BLaER1 treated with 17β-estradiol and CSF1 and Interleukin-3, amounts not matched to agents 10 nM and 100 nM (cell line): Measurements from ENCODE around the gene GOLT1A.

ENCODE experiments used
- H3K27ac ChIP-seq, 11 experiments: shearing (Covaris generic); formaldehyde crosslinking; 2 replicates each; pipeline ENCODE4 v1.8.1; 2022
- H3K27me3 ChIP-seq, 11 experiments: shearing (Covaris generic); formaldehyde crosslinking; 2 replicates each; pipeline ENCODE4 v1.8.1; 2022
- H3K36me3 ChIP-seq, 11 experiments: shearing (Covaris generic); formaldehyde crosslinking; 2 replicates each; pipeline ENCODE4 v1.8.1; 2022
- H3K4me1 ChIP-seq, 10 experiments: shearing (Covaris generic); formaldehyde crosslinking; 2 replicates each; pipeline ENCODE4 v1.8.1; 2022
- H3K4me2 ChIP-seq, 11 experiments: shearing (Covaris generic); formaldehyde crosslinking; 2 replicates each; pipeline ENCODE4 v1.8.1; 2022
- H3K4me3 ChIP-seq, 10 experiments: shearing (Covaris generic); formaldehyde crosslinking; 2 replicates each; pipeline ENCODE4 v1.8.1; 2022
- H3K9ac ChIP-seq, 11 experiments: shearing (Covaris generic); formaldehyde crosslinking; 2 replicates each; pipeline ENCODE4 v1.8.1; 2022
- H3K9me3 ChIP-seq, 11 experiments: shearing (Covaris generic); formaldehyde crosslinking; replicated peaks in 1 of 11; 2 replicates each; pipeline ENCODE4 v1.8.1; 2022
- H4K20me1 ChIP-seq, 11 experiments: shearing (Covaris generic); formaldehyde crosslinking; 2 replicates each; pipeline ENCODE4 v1.8.1; 2022
- Cebpa-rat ChIP-seq, 11 experiments: shearing (Covaris generic); IDR thresholded peaks; 2 replicates each; pipeline ENCODE4 v1.8.1; 2022

Gene GOLT1A

GRCh38 chr1:204232526-204232925 is 18.7 kb upstream of the GOLT1A start:
- no peak overlapping the region for H3K9ac ChIP-seq
- TF ChIP-seq Cebpa-rat (IDR thresholded peaks at IDR 0.05) = no peak
- H3K9me3 ChIP-seq = peaks cover 5 to 24% (median 15%) of the 10 kb centered on the region in 11 experiments; a peak in 14 of 22 replicates
- H3K27ac ChIP-seq = no peak overlapping the region
- no peaks in the 10 kb centered on the region for H4K20me1 ChIP-seq
- no peak overlapping the region for H3K4me2 ChIP-seq
- no peak overlapping the region for H3K4me3 ChIP-seq
- peaks cover 0 to 19% (median 11%) of the 10 kb centered on the region in 10 experiments; a peak in 13 of 20 replicates for H3K4me1 ChIP-seq
- H3K27me3 ChIP-seq = no peaks in the 10 kb centered on the region
- H3K36me3 ChIP-seq = no peaks in the 10 kb centered on the region

- Histone ChIP-seq H3K4me3 (no peak overlapping the region), H3K9ac (no peak overlapping the region), H3K36me3 (no peaks in the 10 kb centered on the region), H4K20me1 (no peaks in the 10 kb centered on the region), H3K27me3 (no peaks in the 10 kb centered on the region), H3K4me2 (0 out of 22 replicates have a peak overlapping the region, but pooled peaks of 2 of the 11 experiments have one; percentile 15 to 46), H3K27ac (peak overlapping the region in 3 of 11 experiments; percentile 25 to 57 (median 28); a peak in 4 of 22 replicates), H3K9me3 (peaks cover 0 to 11% (median 0%) of the 10 kb centered on the region in 11 experiments; a peak in 4 of 22 replicates), H3K4me1 (peaks cover 0 to 19% (median 11%) of the 10 kb centered on the region in 10 experiments; a peak in 13 of 20 replicates)
- TF ChIP-seq Cebpa-rat (IDR thresholded peaks at IDR 0.05) = no peak
Measured at GRCh38 chr1:204230211-204230610, 16.4 kb upstream of the GOLT1A start.

GRCh38 chr1:204228896-204229295 is 15.1 kb upstream of the GOLT1A start:
- Histone ChIP-seq H4K20me1 (no peaks in the 10 kb centered on the region), H3K36me3 (no peaks in the 10 kb centered on the region), H3K27ac (no peak overlapping the region), H3K4me3 (no peak overlapping the region), H3K9ac (no peak overlapping the region), H3K4me1 (peaks cover 0 to 19% (median 11%) of the 10 kb centered on the region in 10 experiments; a peak in 13 of 20 replicates), H3K9me3 (peaks cover 0 to 11% (median 0%) of the 10 kb centered on the region in 11 experiments; a peak in 4 of 22 replicates), H3K4me2 (no peak overlapping the region), H3K27me3 (no peaks in the 10 kb centered on the region)
- TF ChIP-seq Cebpa-rat (IDR thresholded peaks at IDR 0.05) = no peak

- H3K27ac ChIP-seq = no peak overlapping the region
- TF ChIP-seq Cebpa-rat (IDR thresholded peaks at IDR 0.05) = no peak
- no peak overlapping the region for H3K4me3 ChIP-seq
- H3K27me3 ChIP-seq = no peaks in the 10 kb centered on the region
- H3K36me3 ChIP-seq = no peaks in the 10 kb centered on the region
- H3K4me1 ChIP-seq = peaks cover 0 to 19% (median 11%) of the 10 kb centered on the region in 10 experiments; a peak in 13 of 20 replicates
- no peaks in the 10 kb centered on the region for H4K20me1 ChIP-seq
- no peak overlapping the region for H3K9ac ChIP-seq
- no peak overlapping the region for H3K4me2 ChIP-seq
- peaks cover 0 to 11% (median 0%) of the 10 kb centered on the region in 11 experiments; a peak in 4 of 22 replicates for H3K9me3 ChIP-seq
Measured at GRCh38 chr1:204227996-204228785, 14.4 kb upstream of the GOLT1A start.

GRCh38 chr1:204227351-204227750 is 13.6 kb upstream of the GOLT1A start:
- H3K4me1 ChIP-seq = peaks cover 0 to 16% (median 12%) of the 10 kb centered on the region in 10 experiments; a peak in 13 of 20 replicates
- H3K9ac ChIP-seq = no peak overlapping the region
- no peaks in the 10 kb centered on the region for H3K36me3 ChIP-seq
- H3K4me2 ChIP-seq = no peak overlapping the region
- no peak for TF ChIP-seq Cebpa-rat (IDR thresholded peaks at IDR 0.05)
- peaks cover 0 to 9% (median 0%) of the 10 kb centered on the region in 11 experiments; a peak in 4 of 22 replicates for H3K9me3 ChIP-seq
- no peaks in the 10 kb centered on the region for H3K27me3 ChIP-seq
- no peaks in the 10 kb centered on the region for H4K20me1 ChIP-seq
- no peak overlapping the region for H3K4me3 ChIP-seq
- no peak overlapping the region for H3K27ac ChIP-seq

GRCh38 chr1:204225841-204226735 is 12.3 kb upstream of the GOLT1A start:
- Histone ChIP-seq H3K36me3 (no peaks in the 10 kb centered on the region), H3K4me2 (no peak overlapping the region), H3K4me1 (peaks cover 0 to 8% (median 5%) of the 10 kb centered on the region in 10 experiments; a peak in 13 of 20 replicates), H3K9me3 (no peaks in the 10 kb centered on the region), H3K27me3 (no peaks in the 10 kb centered on the region), H3K9ac (no peak overlapping the region), H4K20me1 (no peaks in the 10 kb centered on the region), H3K27ac (no peak overlapping the region), H3K4me3 (no peak overlapping the region)
- TF ChIP-seq Cebpa-rat (IDR thresholded peaks at IDR 0.05) = no peak

- no peak overlapping the region for H3K9ac ChIP-seq
Measured at GRCh38 chr1:204224655-204225054, 10.9 kb upstream of the GOLT1A start.

GRCh38 chr1:204223129-204223860 is 9.5 kb upstream of the GOLT1A start:
- Histone ChIP-seq H3K4me3 (no peak overlapping the region), H3K27ac (no peak overlapping the region), H4K20me1 (no peaks in the 10 kb centered on the region), H3K4me1 (peaks cover 0 to 19% (median 11%) of the 10 kb centered on the region in 10 experiments; a peak in 12 of 20 replicates), H3K36me3 (no peaks in the 10 kb centered on the region), H3K27me3 (no peaks in the 10 kb centered on the region), H3K9me3 (no peaks in the 10 kb centered on the region), H3K9ac (no peak overlapping the region), H3K4me2 (no peak overlapping the region)
- TF ChIP-seq Cebpa-rat (IDR thresholded peaks at IDR 0.05) = no peak

More at GRCh38 chr1:204224655-204225054, 10.9 kb upstream of the GOLT1A start:
- Histone ChIP-seq H3K4me2 (no peak overlapping the region), H3K27me3 (no peaks in the 10 kb centered on the region), H3K27ac (no peak overlapping the region), H3K9me3 (no peaks in the 10 kb centered on the region), H3K4me1 (peaks cover 0 to 8% (median 7%) of the 10 kb centered on the region in 10 experiments; a peak in 12 of 20 replicates), H4K20me1 (no peaks in the 10 kb centered on the region), H3K36me3 (no peaks in the 10 kb centered on the region), H3K4me3 (no peak overlapping the region)
- TF ChIP-seq Cebpa-rat (IDR thresholded peaks at IDR 0.05) = no peak
